PC-3 (cell line): ENCODE measurements around the gene GINM1.

Experiments
- EZH2 ChIP-seq: fragments of 300-600 bp; sonication (generic); IDR thresholded peaks from one replicate; pipeline ENCODE4 v1.6.1; 2017; ENCODE audit warnings: antibody characterized with exemption, mild to moderate bottlenecking, low read length; ENCODE audit not compliant: unreplicated experiment
- EZH2phosphoT487 ChIP-seq: fragments of 300-600 bp; sonication (generic); IDR thresholded peaks from 2 replicates; pipeline ENCODE4 v1.6.1; 2018; ENCODE audit warnings: mild to moderate bottlenecking, antibody characterized with exemption, low read length, borderline replicate concordance
- TF ChIP-seq, protein P1 (sequence below): fragments of 300-600 bp; sonication (generic); conservative IDR thresholded peaks from 2 replicates; pipeline ENCODE4 v1.5.1; 2017; ENCODE audit warnings: antibody characterized with exemption, low read depth, mild to moderate bottlenecking, low read length

DNA sequence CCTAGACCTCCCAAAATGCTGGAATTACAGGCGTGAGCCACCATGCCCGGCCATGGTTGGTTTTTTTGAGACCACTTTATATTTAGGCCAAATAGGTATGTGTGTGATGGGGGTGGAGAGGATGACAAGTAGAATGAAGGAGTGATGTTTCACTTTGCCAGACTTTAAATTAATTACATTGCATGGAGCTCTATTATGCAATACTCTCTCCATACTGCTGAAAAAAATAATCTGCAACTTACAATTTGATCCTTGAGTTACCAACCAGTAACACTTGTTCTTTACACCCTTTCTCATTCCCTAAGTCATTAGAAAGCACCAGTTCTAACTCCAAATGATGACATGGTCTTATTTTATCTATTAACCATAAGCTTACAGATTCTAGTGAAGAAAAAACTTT, 26.8 kb downstream of the GINM1 start:
- TF ChIP-seq, protein P1, sequence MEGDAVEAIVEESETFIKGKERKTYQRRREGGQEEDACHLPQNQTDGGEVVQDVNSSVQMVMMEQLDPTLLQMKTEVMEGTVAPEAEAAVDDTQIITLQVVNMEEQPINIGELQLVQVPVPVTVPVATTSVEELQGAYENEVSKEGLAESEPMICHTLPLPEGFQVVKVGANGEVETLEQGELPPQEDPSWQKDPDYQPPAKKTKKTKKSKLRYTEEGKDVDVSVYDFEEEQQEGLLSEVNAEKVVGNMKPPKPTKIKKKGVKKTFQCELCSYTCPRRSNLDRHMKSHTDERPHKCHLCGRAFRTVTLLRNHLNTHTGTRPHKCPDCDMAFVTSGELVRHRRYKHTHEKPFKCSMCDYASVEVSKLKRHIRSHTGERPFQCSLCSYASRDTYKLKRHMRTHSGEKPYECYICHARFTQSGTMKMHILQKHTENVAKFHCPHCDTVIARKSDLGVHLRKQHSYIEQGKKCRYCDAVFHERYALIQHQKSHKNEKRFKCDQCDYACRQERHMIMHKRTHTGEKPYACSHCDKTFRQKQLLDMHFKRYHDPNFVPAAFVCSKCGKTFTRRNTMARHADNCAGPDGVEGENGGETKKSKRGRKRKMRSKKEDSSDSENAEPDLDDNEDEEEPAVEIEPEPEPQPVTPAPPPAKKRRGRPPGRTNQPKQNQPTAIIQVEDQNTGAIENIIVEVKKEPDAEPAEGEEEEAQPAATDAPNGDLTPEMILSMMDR: no peak
- TF ChIP-seq EZH2 (no peak), EZH2phosphoT487 (no peak)
